ENCODE measurements around the gene PDLIM5.
"Not testable (repeated sequence)": the region's sequence is repeated elsewhere in the genome, so short reads cannot be mapped to it uniquely, and the experiment has no call there.

PDLIM5 gene

DNA sequence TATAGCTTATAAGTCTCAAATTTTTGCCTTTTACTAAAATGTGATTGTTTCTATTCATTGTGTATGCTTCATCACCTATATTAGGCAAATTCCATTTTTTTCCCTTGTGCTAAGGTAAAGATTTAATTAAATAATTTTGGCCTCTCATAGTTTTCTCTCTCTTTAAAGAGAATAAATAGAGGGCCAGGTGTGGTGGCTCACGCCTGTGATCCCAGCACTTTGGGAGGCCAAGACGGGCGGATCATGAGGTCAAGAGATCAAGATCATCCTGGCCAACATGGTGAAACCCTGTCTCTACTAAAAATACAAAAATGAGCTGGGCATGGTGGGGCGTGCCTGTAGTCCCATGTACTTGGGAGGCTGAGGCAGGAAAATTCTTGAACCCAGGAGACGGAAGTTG, 213.3 kb downstream of the PDLIM5 start:
- not testable (repeated sequence) for DNase-seq

DNA sequence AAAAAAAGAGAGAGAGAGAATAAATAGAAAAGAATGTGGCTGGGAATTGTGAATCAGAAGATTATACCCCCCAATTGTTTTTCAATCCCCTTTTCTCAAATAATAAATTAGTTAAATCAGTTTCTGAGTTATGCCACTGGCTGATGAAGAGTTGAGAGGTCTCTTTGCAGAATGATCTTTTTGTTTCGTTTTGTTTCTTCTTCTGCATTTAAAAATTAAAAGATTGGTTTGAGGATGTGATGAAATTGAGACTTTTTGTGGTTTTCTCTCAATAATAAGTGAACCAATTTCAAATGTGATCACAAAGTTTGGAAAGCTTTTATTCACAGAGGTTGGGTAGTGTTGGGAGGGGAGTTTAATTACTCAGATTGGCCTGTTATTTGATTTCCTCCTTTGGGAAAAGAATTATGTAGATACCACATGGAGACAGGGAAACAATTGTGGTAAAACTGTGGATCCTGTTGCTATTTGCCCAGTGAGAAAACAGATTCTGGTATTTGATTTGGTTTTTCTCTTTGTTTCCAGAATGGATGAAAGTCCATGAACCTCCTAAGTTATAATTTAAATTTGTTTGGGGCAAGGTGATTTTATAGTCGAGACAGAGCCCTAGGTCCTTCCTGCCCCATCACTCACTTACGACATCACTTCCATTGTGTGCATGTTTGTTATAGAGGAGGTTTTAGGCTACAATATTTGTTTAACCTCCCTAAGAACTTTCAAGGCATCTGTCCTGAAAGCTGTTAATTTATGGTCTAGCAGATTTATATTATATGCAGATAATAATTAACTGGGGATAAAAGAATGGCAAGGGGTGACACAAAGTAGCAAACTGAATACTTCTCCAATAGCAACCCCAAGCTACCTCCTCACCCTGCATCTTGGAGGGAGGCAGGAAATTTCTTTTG, 214.0 kb downstream of the PDLIM5 start:
- DNase-seq, result no peak

DNA sequence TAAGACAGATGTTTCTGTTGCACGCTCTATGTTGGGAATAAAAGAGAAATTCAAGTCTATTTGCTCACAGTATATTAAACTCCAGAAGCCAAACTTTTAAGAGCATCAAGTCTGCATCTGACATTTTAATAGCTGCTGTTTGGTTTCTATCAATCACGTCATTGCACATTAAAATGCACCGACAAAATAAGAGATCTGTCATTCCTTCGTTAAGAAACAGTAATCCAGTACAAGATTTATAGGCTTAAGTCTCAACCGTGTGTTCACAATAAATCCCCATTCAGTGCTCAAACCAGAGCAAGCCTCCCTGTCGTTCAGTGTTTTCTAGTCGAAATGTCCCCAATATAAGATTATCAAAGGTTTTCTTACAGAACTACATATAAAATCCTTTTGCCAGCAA, 217.0 kb downstream of the PDLIM5 start:
- DNase-seq, result no peak

DNA sequence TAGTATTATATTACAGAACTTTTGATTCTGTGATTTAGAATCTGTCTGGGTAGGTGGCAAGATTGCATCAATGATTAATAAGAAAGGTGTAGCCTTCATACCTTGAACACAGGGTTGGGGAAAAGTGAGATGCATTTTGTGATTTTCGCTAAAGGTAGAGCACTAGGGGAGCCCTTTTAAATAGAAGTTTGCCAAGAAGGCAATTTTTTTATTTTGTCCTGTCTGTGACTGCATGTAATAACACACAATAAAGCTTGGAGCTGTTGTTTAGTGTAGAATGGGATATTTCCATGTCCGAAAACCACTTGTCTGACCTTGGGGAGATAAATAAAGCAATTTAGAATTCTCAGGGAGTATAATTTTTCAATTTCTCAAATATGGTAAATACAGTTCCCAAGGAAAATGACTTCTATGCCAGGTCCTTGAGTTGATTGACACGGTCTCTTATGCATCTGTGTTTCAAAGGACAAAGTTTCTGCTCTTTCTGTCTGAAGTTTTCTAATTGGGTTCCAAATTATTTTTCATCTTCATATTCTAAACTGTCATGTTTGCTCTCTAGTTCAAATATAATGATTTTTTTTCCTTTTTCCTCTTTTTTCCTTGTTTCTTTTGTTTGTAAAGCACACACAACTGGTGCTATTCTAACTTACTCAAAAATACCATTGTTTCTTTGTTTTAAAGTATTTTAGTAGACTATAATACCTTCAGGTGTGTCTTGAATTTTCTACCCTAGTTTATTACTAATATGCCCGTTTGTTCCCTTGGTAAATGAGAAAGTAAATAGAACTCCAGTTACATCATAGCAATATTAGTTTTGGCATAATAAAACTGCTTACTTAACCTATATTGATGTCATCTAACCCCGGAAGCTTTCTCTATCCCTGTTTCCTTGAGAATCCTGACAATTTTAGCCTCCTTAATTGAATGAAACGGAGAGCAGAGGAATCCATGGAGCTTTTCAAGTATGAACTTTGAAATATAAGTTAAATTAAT, 218.2 kb downstream of the PDLIM5 start:
- DNase-seq, result no peak

DNA sequence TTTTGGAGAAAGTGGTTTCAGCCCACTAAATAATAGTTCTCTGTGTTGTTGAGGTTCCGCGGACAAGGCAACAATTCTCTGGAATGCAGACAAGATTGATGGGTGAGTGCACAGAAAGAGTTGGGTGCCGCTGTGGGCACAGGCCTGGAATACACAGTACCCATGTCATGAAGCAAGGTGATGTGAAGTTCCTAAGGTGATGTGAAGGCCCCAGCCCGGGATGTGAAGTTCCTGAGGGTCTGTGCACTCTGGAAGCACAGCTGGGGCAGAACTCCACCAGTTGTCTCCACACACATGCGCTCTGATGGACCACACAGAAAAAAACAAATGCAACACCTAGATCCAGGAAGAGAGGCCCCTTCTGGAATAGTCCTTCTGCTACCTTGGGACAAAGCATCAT, 219.4 kb downstream of the PDLIM5 start:
- no peak for DNase-seq

DNA sequence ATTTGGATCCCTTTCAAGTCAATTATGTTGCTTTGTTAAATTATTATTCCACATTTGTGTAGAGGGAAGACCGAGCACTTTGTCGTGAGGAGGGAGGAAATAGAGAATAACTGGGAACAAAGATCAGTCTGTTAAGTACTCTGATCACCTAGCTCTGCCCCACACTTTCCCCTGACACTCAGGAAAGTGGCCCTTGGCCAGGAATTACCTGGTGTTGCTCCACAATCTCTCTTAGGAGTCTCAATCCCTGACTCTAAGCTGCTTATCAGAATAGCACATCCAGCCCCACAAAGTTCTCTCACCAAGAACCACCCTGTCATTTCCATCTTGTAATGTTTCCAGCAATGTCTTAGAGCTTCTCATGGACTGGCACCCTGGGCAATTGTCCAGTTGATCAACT, 222.2 kb downstream of the PDLIM5 start:
- no peak for DNase-seq

DNA sequence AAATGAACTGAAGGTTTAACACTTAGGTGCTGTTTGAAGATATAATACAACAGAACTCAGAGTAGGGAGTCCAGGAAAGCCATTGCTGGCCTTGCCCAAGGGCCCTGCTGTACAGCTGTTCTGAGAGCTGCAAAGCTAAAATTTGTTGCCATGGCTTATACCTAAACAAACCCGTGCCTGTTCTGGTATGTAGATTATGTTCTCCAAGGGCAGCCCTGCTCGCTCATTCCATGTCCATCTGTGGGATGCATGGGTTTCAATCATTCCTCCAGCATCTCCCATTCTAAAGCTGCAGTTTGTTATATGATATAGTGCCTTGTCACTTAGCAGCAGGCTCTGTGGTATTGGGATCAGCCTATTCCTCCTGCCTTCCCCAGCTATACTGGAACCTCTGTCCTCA, 225.2 kb downstream of the PDLIM5 start:
- DNase-seq, result no peak

DNA sequence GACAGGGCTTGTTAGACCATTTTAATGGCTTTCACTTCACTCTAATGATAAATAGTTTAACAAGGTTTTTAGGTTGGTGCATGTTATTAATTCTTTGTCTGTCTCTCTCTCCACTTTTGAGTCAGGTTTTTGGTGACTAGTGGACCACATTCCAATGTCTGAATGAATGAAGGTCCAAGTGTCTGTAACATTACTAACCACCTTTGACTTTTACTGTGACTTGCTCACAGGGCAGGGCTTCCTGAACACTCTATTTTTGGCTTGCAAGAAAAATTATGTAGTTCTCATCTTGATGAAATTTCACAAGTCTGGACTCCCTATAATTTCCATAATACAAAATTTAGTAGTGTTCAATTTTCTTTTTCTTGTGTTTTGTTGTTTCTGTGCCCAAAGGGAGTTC, 227.2 kb downstream of the PDLIM5 start:
- DNase-seq, result peak; percentile 31

DNA sequence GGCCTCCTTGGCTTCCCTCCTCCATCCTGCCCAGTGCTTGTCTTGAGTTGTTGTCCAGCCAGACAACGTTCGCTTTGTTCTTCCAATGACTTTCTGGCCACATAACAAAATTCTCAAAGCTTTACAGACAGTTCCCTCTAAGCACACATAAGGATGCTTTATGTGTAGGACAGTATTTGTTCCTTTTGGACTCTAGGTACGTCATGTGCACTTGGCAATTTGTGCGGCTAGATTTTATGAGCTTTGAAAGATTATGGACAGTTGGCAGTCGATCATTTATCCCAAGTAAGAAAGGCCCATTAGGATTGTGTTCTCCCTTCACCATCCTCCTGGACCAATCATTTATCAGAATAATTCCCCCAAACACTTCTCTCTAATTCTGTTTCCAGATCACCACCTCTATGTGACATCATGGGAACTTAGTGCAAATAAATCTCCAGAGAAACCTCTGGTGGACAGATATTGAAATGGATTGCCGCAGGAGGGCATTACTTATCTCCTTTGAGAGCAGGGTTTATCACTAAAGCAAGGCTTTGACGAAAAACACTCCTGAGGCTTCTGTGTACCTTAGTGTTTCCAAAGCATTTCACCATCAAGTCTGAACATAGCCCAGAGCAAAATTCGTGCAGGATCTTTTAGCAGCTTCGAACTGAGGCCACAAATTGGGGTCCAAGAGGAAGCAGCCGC, 228.6 kb downstream of the PDLIM5 start:
- no peak for DNase-seq

DNA sequence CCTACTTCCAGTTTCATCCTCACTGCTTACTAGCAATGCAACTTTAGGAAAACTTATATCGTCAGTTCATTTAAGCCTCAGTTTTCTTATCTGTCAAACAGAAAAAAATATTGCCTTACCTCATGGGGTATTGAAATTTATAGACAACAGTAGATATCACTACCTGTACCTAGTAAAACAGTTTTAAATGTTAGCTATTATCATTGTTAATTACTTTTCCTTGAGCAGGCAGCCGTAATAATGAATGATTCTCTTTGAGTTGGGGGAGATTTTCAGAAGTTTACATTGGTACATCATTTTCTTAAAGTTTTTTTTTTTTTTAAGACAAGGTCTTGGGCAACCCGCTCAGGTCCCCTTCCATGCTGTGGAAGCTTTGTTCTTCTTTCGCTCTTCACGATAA, 234.3 kb downstream of the PDLIM5 start:
- DNase-seq, result no peak

DNA sequence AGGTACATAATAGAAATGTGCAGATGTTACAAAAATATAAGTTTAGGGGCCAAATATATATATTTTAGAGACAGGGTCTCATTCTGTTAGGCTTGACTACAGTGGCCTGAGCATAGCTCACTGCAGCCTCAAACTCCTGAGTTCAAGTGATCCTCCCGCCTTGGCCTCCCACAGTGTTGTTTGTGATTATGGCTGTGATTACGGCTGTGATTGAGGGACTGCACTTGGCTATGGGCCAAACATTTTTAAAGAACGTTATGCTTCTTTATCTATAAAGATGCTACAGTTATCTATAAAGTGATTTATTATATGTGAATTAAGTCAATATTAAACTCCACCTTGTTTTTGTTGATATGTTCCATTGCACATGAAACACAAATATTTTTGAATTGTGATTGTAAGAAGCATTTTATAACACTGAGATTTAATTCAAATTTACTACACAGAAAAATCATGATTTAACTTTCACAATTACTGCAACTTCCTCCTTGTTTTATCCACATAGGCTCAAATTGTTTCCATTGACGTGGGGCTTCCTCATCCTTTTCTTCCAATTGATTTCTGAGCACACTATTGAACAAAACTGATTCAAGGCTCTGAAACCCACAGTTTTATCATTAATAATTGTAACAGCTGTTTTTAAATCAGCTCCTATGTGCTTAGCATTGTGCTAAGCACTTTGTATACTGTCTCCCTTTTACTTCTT, 237.6 kb downstream of the PDLIM5 start:
- DNase-seq, result no peak

DNA sequence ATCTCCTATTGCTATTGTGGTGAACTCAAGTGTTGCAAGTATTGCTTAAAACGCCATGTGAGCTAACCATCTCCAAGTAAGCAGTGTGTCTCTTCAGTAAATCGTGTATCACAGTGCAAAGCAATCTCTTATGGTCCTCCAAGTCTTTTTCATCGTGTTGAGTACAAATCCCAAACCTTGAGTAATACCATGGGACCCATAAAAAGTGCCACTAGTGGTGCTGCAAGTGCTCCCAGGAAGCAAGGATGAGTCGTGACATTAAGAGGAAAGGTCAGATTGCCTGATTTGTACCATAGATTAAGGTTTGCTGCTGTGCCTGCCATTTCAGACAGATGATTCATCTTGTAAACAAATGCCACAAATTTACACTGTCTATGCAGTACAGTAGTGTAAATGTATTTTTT, 239.1 kb downstream of the PDLIM5 start:
- peak; percentile 52 for DNase-seq

DNA sequence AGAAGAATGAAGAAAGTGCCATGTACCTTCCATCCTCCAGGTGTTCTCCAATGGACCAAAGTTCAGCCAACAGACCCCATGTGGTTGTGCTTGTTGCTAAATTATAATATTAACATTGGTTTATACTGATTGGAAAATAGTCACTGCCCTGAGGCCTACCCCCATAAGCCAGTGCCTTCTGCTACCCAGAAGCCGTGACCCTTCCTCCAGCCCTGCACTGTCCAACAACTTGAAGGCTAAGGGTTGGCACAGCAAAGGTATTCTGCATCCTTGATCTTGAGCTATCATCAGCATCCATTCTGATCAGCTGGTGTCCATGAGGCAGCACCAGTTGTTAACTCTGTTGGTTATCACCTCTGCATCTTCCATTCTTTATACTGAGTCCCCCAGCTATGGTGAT, 239.8 kb downstream of the PDLIM5 start:
- DNase-seq, result no peak

DNA sequence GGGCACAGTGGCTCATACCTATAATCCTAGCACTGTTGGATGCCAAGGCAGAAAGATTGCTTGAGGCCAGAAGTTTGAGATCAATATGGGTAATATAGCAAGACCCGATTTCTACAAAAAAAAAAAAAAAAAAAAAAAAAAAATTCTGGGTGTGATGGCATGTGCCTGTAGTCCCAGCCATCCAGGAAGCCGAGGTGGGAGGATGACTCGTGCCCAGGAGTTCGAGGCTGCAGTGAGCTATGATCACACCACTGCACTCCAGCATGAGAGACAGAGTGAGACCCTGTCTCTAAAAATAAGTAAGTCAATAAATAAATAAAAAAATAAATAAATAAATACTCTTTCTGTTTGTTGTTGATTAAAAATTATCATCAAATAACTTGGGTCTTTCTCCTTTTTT, 243.6 kb downstream of the PDLIM5 start:
- peak; percentile 11 for DNase-seq

DNA sequence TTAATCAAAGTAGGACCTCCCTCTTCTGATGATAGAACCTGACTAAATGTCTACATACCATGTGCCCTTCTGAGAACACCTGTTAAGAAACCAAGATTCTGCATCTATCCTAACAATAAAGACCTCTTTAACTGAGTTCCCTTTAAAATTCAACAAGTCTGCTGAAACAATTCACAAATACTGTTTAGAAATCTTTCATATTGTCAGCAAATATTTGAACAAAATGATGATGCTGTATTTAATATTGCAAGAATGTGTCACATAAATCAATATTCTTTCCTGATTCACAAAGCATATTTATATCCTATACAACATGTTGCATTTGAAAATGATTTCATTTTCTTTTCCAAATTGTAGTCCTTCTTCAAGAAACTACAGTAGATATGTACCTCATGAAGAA, 246.4 kb downstream of the PDLIM5 start:
- DNase-seq, result no peak

DNA sequence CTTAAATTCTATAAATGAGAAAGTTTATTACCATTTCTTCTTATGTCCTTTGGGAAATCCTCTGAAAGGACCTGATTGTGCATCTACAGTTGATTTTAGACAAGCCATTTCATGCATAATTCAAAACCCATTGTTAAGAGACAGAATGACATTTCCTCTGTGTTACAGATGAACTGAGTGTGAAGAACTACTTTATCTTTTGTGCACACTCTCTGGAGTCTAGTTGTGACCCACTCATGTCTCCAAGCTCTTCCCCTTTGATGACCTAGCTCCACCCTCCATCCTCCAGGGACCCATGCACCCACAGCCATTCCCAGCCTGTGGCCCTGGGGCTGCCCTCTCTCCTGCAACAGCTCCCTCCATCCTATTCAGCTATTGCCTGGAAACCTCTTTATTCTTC, 248.6 kb downstream of the PDLIM5 start:
- DNase-seq, result no peak

DNA sequence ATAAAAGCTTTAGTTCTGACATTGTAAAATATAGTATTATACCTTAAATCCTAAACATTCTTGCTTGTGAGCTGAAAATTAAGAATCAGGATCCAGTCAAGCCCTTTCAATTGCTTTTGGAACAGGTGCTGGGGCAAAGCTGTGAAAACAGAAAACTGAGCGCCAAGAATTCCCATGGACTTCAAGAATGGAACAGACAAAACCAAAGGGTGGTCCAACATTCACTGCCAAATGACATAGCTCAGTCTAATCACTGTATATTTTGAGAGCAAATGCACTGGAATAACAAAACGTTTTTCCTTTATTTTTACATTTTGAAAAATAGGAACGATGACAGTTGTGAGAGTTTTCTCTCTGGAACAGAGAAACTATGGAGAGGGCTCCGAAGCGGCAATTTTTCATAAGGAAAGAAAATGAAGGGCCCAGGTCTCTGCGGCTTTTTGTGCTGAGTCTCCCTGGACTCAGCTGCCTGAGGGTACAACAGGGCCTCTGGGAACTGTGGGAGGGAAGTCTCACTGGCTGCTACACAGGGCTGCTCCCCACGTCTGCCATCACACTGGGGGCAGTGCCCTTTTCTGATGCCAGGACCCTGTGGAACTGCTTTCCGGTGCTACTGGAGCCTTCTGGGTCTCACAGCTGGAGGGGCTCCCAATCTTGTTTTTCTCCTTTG, 250.0 kb downstream of the PDLIM5 start:
- DNase-seq, result no peak

DNA sequence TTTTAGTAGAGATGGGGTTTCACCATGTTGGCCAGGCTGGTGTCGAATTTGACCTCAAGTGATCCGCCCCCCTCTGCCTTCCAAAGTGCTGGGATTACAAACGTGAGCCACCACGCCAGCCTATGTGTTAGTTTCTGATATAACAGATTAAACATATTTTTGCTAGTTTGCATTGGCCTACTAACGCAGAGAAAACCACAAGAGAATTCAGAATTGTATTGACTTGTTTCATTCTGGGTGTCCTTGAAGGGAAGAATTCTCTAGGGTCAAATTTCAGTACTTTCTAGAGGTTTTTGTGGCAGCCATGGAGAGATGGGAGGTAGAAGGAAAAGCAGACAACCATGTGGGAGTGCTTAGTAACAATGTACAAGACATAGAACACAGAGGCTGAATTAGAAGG, 259.9 kb downstream of the PDLIM5 start:
- DNase-seq, result no peak

DNA sequence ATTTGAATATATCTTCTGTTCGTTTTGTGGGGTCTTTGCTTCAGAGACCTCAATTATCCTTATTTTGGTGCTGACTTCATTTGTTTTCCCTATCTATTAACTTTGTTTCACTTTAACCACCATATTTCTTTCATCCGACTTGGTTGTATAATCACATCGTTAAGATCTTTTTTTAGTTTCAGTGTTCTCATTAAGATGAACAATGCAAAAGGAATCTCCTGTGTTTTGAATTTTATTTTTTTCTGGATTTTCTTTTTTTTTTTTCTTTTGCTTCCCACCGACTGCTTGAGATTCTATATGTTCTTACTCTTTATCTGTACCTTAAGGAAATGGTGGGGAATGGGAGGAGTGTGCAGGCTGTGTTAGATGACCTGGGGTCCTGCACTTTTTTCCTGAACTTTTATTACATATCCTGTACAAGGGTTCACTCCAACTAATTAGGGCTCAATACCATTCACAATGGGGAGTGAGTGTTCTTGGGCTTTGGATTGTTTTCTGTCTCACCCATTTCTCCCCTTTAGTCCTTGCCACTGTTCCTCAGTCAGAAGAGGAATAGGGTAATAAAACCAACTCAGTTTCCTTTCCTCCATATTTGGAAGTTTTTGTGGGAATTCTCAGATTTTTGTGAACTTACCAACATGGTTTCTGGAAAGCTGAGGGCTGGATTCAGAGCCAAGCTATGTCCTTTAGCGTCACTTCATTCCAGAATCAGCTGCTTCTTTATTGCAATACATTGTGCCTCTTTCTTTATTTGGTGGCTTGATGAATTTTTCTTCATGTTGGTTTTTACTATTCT, 262.8 kb downstream of the PDLIM5 start:
- peak; percentile 71 for DNase-seq

DNA sequence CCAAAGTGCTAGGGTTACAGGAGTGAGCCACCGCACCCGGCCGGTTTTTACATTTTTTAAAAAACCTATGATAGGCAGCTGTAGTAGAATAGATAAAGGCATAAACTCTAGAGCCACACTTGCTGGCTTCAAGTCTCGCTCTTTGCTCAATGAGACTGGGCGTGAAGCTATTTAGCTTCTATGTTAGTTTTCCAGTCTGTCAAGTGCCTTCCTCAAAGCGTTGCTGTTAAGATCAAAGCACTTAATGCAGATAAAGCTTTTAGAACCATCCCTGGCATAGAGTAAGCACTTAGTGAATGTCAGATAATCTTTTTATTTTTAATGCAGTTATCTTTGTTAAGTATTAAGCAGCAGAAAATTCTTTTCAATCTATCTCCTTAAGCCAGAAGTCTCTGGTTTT, 264.0 kb downstream of the PDLIM5 start:
- no peak for DNase-seq
